Raji (cell line): ENCODE measurements around the gene RFX4.

Experiments used
- POLR2A ChIP-seq: IDR thresholded peaks from 2 replicates; pipeline ENCODE4 v1.6.1; 2011; ENCODE audit warnings: low read depth, low read length, control low read depth; ENCODE audit not compliant: insufficient read depth

The RFX4 gene

DNA sequence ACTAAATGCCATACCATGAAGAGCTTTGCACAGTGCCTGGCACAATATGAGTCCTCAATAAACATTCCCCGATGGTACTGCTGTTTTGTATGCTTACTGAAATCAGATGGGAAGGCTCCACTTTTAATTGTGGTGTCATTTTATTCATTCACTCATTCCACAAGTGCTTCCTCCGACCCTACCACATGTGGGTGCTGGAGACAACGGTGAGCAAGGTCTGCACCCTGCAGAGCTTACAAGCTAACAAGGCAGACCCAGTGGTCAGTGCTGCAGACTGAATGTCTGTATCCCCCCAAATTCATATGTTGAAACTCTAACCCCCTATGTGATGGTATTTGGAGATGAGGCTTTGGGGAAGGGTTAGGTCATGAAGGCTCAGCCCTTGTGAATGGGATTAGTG is 48.3 kb downstream of the RFX4 start:
- no peak for TF ChIP-seq POLR2A

DNA sequence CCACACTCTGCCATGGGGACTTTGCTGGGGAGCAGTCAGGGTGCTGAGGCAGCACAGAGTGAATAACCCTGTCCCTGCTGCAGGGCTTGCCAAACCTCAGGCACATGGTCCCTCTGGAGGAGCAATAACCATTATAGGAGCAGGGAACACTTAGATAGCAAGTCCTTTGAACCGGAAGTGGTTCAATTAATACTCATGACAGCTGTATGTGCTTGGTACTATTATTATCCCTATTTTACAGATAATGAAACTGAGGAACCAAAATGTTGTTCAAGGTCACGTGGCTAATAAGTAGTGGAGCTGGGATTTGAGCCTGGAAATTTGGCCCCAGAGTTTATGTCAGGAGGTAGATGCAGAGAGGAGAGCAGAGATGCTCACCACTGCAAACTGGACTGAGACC is 49.0 kb downstream of the RFX4 start:
- no peak for TF ChIP-seq POLR2A

DNA sequence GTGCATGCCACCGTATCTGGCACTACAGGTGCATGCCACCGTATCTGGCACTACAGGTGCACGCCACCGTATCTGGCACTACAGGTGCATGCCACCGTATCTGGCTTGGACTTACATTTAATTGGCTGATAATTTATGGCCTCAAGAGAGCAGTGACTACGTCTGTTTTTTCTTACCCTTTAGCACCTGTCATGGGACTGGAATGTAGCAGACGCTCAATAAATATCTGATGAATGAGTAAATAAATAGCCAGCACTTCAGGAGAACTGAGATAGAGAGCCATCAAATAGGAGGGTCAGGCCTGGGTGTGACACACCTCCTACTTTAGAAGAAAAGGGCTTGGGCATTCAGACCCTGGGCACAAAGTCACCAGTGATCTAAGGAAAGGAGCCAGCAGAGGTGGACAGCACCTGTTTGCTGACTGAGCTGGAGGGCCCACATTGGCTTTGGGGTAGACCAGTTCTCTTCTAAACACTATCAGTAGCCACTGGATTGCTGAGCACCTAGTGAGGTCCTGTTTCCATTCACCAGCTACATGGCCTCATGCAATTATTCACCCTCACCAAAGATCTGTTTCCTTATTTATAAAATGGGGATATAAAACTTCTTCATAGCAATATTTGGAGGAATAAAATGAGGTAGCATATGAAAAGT is 50.1 kb downstream of the RFX4 start:
- TF ChIP-seq POLR2A = no peak

DNA sequence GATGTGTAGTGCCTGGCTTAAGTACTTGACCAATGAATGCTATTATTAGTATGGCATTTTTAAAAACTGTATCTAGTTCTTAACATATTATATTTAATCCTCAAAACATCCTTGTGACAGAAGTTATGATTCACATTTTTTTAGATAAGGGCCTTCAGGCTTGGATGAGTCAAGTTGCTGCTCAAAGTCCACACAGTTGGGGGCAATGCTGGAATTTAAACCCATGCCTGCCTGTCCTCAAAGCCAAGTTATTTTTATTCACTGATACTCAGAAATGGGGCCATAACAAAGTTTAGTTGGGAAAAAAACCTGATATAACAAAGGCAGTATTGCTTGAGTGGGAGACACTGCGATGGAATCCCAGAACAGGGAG is 50.6 kb downstream of the RFX4 start:
- TF ChIP-seq POLR2A = no peak

DNA sequence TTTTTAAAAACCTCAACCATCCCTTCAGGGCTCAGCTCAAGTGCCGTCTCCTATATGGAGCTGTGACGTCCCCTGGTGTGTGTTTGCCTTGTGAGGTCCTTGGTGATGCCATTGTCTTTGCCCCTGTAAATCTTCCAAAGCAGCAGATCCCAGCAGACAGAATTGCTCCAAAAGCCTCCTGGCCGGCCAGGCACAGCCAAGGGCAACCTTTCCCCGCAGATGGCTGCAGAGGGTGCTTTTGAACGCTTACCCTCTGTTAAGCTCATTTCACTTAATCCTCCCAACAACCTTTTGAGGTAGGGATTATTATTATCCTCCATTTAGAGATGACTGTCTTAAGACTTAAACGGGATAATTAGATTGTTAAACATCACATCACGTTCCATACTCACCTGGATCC is 51.4 kb downstream of the RFX4 start:
- TF ChIP-seq POLR2A = no peak

DNA sequence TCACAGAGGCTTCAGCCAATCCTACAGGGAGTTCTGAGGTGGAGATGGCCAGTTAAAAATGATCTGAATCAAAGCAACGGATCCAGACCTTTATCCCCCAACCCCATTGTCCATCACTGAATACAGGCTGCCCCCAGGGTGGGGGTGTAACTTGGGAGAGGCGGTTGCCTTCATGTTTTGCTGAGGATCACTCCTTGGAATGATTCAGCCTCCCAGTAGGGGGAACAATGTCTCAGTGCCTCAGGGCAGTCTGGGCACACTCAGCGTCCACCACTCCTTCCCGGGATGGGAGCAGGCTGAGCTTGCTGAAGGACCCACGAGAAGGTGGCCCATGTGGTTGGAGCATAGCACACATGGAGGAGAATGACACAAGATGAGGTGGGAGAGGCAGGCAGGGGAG is 60.2 kb downstream of the RFX4 start:
- TF ChIP-seq POLR2A = no peak

DNA sequence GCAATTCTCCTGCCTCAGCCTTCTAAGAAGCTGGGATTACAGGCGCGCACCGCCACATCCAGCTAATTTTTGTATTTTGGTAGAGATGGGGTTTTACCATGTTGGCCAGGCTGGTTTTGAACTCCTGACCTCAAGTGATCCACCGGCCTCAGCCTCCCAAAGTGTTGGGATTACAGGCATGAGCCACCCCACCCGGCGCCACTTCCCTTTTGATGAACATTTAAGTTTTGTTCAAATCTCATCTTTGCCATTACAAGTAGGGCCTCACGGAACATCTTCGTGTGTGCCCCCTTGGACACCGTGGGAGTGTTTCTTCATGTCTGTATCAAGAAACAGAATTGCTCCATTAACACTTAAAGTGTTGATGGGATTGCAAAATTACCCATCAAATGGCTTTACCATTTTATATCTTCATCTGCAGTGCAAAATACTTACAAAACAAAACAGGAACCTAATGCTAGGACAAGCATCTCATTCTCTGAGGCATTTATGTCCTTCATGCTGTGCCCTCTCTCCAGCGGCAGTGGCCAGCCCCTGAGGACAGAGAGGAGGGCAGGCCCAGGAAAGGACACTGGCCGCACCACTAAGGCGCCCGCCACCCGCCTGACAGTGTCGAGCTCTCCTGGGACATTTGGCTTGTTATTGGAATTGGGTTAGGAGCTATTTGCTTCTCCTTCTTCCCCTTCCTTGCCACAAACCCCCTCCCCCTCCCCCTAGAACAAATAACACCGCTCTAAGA is 61.7 kb downstream of the RFX4 start:
- TF ChIP-seq POLR2A = no peak

DNA sequence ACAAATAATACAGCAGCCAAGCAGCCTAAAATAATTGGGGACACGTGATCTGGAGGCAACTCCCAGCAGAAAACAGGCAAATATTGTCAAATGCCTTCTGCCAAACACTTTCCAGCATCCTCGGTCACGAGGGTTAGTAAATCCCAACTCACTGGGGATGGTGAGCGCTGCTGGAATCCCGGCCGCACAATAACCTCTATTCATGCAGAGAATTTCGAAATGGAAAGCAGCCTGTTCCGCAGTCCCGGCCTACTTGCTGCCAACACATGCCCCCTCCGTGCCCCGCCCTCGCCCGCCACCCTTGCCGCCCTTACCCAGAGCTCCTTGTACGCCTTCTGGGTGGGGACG is 62.2 kb downstream of the RFX4 start:
- no peak for TF ChIP-seq POLR2A

DNA sequence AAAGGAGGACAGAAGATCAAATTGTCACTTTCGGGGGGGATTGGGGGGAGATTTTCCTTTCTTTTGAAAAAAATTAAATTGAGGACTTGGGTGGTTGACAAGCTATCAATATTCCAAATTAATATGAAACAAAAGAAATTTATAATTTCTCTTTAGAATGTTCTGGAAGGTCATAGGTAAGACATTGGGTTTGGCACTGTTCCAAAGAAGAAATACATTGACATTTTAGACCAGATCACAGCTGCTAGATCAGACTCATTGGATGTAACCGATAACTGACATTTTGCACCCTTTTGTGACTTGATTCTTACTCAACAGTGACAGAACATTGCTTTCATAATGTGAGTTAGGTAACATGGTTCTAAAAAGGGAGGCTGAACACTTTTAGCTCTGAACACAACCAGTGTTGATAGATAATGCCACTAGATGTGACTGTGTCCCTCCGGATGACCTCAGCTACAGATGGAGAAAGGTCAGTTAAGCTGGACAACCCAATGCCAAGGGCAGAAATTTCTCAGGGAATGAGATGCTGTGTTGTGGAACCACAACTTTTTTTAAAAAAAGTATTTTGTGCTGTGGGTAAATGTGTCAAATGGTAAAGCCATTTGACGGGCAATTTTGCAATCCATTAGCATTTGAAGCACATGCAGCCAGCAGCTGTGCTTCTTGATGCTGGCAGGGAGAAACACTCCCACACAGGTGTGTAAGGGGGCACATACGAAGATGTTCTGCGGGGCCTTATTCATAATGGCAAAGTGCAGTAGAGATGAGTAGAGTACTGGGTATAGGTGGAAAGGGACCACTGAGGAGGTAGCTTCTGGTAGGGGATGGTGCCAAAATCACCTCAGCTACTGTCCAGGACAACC is 62.9 kb downstream of the RFX4 start:
- TF ChIP-seq POLR2A = no peak

DNA sequence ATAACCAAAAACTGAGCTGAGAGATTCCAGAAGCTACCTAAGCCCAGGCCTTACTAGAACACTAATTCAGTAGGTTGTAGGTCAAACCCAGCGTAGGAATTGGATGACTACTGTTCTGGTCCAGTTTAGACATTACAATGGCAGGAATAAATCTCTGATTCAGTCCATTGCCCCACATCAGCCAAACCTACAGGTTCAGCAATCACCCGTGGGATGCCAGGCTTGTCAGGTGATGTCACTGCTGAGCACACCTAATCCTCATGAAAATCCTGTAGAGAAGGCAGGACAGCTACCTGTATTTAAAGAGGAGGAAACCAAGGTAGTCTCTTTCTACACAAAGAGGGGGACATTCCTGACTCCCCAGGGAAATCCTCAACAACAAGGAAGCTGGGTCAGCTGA is 63.7 kb downstream of the RFX4 start:
- TF ChIP-seq POLR2A = no peak

DNA sequence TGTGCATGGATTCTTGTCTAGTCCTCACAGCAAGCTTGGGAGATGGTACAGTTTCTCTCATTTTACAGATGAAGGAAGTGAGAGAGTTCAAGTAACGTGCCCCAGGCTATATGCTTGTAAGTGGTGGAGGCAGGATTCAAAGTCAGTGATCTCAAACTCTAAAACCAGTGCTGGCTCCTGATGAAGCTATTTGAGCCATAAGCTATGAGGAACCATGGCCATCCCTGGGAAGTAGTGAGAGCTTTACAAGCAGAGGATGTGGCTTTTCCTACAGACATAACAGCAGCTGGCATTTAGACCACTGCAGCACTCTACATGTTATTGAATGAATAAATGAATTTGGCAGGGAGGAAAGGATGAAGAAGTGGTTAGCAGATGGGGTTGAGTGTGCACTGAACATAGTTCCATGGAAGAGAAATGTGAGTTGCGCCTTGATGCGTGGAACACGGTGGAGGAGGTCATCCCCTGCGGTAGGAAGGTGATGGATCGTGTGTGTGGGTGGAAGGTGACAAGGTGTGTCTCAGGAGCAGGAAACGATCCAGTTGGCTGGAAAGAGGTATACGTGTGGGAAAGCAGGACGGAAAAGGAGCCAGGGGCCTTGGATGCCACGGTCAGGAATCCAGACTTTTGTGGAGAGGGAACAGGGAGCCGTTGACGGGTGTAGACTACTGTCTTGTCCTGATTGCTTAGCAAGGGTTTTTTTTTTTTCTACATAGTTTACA is 65.2 kb downstream of the RFX4 start:
- TF ChIP-seq POLR2A = no peak

DNA sequence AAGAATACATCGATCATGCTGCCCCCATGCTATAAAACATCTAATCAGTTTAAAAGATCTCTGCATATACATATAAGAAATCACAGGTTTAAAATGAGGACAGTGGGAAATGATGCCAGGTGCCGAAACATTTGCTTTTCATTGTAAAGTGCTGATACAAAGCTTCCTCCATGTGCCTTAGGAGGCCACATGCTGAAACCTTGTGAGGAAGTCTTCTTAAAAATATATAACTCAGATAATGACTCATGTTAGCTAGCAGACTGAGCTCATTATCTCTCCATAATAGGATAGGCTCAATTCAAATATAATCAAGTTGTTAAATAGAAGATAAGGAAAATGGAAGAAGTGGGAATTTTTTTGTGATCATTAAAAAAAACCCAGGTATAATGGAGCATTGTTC is 65.9 kb downstream of the RFX4 start:
- TF ChIP-seq POLR2A = no peak

DNA sequence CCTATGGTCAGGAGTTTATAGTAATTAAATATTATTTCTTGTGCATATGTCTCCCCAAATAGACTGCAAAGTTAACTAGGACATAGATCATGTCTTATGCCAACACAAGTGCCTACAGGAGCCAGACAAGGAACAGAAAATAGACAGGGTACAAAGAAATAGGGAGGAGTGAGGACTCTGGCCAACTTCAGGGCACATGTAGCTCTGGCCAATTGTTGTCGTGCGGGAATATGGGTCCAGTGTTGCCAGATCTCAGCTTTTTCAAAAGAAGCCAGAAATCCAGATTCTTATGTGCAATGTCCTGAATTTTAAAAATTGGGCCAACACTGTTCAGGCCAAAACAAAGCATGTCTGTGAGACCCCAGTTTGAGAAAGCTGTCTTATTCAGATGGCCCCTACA is 68.7 kb downstream of the RFX4 start:
- TF ChIP-seq POLR2A = no peak

DNA sequence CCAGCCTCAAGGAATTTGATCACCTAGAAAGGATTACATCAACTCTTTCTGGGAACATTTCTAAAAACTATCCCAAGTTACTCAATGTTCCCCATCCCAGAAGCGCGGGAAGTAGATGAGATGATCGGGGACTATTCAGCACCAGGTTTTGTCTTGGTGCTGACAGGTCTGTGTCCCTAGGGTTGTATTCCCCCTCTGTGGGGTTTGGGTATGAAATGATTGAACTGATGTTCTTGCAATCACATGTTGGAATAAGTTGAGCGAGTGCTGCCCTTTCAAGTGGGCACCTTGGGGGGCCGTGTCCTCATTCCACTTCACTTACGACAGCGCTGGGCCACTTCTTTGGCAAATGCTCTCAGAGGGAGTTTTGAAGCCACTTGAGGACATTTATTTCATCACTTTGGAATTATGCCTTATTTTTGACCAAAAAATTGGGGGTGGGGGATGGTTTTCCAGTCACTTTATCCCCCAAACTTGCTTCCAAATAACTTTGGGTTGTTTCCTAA is 69.8 kb downstream of the RFX4 start:
- no peak for TF ChIP-seq POLR2A

DNA sequence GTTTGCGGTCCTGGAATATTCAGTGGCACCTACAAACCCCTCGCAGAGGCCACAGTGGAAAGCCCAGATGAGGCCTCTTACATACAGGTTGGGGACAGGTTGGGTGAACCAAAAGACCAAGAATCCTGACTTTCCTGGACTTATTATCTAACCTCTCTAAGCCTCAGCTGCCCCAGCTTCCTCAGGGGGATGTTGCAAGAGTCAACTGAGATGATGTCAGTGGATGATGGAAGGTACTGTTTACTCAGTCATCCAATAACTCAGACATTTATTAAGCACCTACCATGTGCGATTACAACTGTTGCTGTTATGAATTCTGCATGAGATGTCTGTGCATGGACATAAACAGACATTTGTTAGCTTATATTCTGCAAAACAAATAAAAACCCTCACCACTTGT is 72.8 kb downstream of the RFX4 start:
- TF ChIP-seq POLR2A = no peak
